GM13977 (cell line): ENCODE results near the gene CHRNA1.

Source experiments
- DNase-seq: peaks from one replicate; pipeline ENCODE4 v3.0.0; 2012; ENCODE audit warnings: low spot score
- in situ Hi-C: fragments of 300-500 bp; cut with MboI; formaldehyde crosslinking; loops from one replicate; pipeline ENCODE4 v1.12.0; 2022; ENCODE audit warnings: low sequenced_read_pairs, low pct_unique_long_range_greater_than_20kb, mixed read lengths, inconsistent platforms; ENCODE audit not compliant: unreplicated experiment
- TF ChIP-seq, protein P1 (sequence below): IDR thresholded peaks from 2 replicates; pipeline ENCODE4 v1.5.1; 2012; ENCODE audit warnings: mild to moderate bottlenecking, control low read depth; ENCODE audit not compliant: insufficient read depth; ENCODE audit errors: extremely low read depth, missing control alignments

Gene CHRNA1

DNA sequence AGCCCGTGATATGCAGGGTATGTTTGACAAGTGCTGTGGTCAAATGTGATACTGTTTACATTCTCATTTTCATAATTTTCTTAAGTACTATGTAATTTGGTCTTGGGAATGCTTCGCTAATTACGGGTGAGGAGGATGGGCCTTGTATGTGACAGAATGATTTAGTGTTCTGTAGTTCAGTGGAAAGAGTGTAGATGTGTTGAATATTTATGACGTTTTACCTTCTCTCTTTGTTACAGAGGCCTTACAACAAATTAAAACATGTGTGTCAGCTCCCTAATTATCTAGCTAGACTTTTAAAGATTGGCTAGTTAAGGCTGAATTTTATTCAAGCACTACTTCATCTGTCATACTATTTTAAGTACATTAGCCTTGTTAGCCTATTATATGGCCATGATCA, 10.6 kb upstream of the CHRNA1 start:
- TF ChIP-seq, protein P1, sequence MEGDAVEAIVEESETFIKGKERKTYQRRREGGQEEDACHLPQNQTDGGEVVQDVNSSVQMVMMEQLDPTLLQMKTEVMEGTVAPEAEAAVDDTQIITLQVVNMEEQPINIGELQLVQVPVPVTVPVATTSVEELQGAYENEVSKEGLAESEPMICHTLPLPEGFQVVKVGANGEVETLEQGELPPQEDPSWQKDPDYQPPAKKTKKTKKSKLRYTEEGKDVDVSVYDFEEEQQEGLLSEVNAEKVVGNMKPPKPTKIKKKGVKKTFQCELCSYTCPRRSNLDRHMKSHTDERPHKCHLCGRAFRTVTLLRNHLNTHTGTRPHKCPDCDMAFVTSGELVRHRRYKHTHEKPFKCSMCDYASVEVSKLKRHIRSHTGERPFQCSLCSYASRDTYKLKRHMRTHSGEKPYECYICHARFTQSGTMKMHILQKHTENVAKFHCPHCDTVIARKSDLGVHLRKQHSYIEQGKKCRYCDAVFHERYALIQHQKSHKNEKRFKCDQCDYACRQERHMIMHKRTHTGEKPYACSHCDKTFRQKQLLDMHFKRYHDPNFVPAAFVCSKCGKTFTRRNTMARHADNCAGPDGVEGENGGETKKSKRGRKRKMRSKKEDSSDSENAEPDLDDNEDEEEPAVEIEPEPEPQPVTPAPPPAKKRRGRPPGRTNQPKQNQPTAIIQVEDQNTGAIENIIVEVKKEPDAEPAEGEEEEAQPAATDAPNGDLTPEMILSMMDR: no peak
- in situ Hi-C loops: no loop called here
- DNase-seq: no peak

DNA sequence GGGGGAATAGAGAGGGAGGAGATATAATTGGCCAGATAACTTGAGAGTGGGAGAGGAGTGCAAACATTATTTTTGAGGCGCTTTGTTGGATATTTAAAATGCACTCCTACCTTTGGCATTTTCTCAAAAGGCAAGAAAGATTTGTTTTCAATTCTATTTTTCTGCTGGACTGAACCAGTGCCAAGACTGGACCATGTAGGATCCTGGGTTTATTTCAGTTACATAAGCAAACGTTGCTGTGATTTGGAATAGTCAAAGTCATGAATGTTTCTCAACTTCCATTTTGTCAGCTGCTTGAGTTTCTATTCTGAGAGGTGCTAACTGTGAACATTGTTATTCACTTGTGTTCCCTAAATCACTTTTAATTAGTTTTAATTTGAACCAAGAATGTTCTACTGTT, 8.9 kb upstream of the CHRNA1 start:
- in situ Hi-C loops: no loop called here
- TF ChIP-seq, protein P1: no peak
- DNase-seq: no peak

DNA sequence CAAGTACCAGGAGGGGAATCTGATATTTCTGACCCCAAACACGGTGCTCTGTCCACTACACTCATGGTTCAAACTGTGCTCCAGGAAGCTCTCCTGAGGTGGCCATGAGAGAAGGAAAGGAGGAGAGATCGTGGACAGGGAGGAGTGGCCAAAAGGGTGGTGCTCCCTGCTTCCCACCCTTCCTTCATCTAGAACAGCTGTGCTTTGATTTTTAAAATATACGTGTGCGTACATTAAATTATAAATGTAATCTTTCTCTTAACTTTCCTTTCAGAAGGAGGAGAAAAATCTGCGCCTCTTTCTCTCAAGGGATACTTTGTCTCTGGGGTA, 8.2 kb upstream of the CHRNA1 start:
- in situ Hi-C loops: no loop called here
- DNase-seq: no peak
- TF ChIP-seq, protein P1: no peak

DNA sequence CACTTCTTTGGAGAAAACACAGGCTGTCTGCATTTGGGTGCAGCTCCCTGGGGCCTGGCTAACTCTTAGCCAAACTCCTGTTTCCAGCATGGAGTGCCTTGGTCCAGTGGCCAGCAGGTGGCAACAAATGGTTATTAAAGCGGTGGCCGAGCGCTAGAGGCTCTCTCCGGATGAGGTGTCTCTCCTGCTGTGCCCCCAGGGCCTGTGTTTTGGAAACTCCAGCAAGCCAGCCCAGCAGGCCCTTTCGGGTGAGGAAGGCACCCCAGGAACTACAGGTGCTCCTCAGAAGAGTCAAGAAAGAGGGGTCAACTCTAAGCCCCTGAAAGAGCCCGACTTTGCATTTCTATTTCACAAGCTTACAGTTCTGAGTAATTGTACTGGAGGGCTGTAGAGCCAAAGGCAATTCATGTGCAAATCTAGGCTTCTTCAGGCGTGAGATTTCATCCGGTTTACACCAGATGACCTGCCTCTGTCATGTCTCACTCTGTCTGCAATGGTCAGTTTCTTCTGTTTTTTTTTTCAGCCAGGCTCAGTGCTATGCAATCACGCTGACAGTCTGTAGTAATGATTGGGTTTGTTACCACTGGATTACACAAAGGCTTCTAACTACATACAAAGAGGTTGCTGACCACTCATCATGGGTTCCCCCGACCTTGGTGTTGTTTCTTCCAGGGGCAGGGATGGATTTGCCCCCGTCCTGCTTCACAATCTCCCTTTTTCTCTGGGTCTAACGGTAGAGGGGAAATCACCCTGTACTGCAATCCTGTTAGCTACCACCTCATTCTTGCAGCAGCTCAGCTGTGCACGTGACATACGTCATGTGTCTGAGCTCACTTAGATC, 7.6 kb upstream of the CHRNA1 start:
- DNase-seq: peak; percentile 65
- TF ChIP-seq, protein P1: peak; percentile 75
- in situ Hi-C loops: no loop called here

DNA sequence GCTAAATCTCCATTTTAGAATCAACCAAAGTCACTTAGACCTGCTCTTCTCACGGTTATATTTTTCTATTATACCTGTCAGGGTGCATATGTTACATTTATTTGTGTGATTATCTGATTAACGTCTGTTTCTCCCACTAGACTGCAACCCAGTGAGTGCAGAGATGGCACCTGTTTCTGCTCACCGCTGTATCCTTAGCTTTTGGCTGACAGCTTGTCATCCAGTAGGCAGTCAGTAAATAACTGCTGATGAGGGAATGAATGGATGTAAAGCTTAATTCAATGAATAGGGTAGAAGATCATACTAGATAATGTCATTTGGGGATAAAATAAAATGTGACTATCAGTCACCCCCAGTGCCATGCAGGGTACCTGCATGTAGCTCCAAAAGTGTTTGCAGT, 6.9 kb upstream of the CHRNA1 start:
- TF ChIP-seq, protein P1: no peak
- in situ Hi-C loops: no loop called here
- DNase-seq: no peak

DNA sequence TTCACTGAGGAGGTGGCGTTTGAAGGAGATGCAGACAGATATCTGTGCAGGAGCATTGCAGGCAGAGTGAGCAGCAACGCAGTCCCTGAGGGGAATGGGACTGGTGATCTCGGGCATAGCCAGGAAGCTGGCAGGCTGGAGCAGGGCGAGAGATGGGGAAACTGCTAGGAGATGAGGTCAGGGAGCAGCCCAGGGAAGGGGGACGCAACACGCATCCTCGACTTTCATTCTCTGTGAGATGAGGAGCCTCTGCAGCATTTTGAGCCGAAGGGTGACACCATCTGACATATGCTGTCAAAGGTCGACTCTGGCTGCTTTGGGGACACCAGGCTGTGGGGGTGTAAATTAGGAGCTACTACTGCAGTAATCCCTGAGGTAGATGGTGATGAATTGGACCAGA, 4.3 kb upstream of the CHRNA1 start:
- in situ Hi-C loops: no loop called here
- TF ChIP-seq, protein P1: no peak
- DNase-seq: no peak
